SK-N-SH (cell line): ENCODE measurements around the gene NCKAP5.

Experiments
- EZH2phosphoT487 ChIP-seq: fragments of 200-600 bp; sonication (generic); IDR thresholded peaks from 2 replicates; pipeline ENCODE4 v1.6.1; 2017; ENCODE audit warnings: low read depth, mixed run types, mild to moderate bottlenecking, antibody characterized with exemption, moderate library complexity, borderline replicate concordance
- GABPA ChIP-seq: IDR thresholded peaks from 2 replicates; pipeline ENCODE4 v1.4.0; 2012; ENCODE audit warnings: low read depth, mild to moderate bottlenecking
- NRF1 ChIP-seq: IDR thresholded peaks from 2 replicates; pipeline ENCODE4 v1.6.1; 2012; ENCODE audit warnings: low read depth, mild to moderate bottlenecking, low read length
- POLR2AphosphoS5 ChIP-seq: IDR thresholded peaks from 2 replicates; pipeline ENCODE4 v1.6.1; 2012; ENCODE audit warnings: low read depth, low read length
- SIN3A ChIP-seq: IDR thresholded peaks from 2 replicates; pipeline ENCODE4 v1.6.1; 2012; ENCODE audit warnings: low read depth, mild to moderate bottlenecking, low read length, moderate library complexity, borderline replicate concordance
- SMC3 ChIP-seq: IDR thresholded peaks from 2 replicates; pipeline ENCODE4 v1.6.1; 2012; ENCODE audit warnings: low read depth, low read length, improper control_type of control experiment
- TAF1 ChIP-seq: IDR thresholded peaks from 2 replicates; pipeline ENCODE4 v1.6.1; 2012; ENCODE audit warnings: low read depth, mild to moderate bottlenecking, low read length, moderate library complexity, borderline replicate concordance
- TCF12 ChIP-seq: IDR thresholded peaks from 2 replicates; pipeline ENCODE4 v1.4.0; 2012
- TEAD4 ChIP-seq: IDR thresholded peaks from 2 replicates; pipeline ENCODE4 v1.4.0; 2012; ENCODE audit warnings: mild to moderate bottlenecking, borderline replicate concordance; ENCODE audit not compliant: insufficient read depth
- TF ChIP-seq, protein P1 (sequence below): fragments of 200-600 bp; sonication (generic); IDR thresholded peaks from 2 replicates; pipeline ENCODE4 v1.6.1; 2017; ENCODE audit warnings: antibody characterized with exemption, mild to moderate bottlenecking, moderate library complexity
- TF ChIP-seq, protein P2 (sequence below): fragments of 150-350 bp; IDR thresholded peaks from 2 replicates; pipeline ENCODE4 v1.6.1; 2017; ENCODE audit warnings: antibody characterized with exemption, low read length, low read depth, borderline replicate concordance

GRCh38 chr2:133576714-133577113, 8.5 kb upstream of the NCKAP5 start:
- TF ChIP-seq EZH2phosphoT487 (no peak), POLR2AphosphoS5 (no peak), SMC3 (no peak), NRF1 (no peak), TEAD4 (no peak), GABPA (no peak), TCF12 (no peak), SIN3A (no peak), TAF1 (no peak)
- TF ChIP-seq, protein P1, sequence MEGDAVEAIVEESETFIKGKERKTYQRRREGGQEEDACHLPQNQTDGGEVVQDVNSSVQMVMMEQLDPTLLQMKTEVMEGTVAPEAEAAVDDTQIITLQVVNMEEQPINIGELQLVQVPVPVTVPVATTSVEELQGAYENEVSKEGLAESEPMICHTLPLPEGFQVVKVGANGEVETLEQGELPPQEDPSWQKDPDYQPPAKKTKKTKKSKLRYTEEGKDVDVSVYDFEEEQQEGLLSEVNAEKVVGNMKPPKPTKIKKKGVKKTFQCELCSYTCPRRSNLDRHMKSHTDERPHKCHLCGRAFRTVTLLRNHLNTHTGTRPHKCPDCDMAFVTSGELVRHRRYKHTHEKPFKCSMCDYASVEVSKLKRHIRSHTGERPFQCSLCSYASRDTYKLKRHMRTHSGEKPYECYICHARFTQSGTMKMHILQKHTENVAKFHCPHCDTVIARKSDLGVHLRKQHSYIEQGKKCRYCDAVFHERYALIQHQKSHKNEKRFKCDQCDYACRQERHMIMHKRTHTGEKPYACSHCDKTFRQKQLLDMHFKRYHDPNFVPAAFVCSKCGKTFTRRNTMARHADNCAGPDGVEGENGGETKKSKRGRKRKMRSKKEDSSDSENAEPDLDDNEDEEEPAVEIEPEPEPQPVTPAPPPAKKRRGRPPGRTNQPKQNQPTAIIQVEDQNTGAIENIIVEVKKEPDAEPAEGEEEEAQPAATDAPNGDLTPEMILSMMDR = no peak
- TF ChIP-seq, protein P2, sequence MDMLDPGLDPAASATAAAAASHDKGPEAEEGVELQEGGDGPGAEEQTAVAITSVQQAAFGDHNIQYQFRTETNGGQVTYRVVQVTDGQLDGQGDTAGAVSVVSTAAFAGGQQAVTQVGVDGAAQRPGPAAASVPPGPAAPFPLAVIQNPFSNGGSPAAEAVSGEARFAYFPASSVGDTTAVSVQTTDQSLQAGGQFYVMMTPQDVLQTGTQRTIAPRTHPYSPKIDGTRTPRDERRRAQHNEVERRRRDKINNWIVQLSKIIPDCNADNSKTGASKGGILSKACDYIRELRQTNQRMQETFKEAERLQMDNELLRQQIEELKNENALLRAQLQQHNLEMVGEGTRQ = no peak
